Measurements from ENCODE around the gene ZNF787.
"Not testable (repeated sequence)": the region's sequence is repeated elsewhere in the genome, so short reads cannot be mapped to it uniquely, and the experiment has no call there.

Gene ZNF787

GRCh38 chr19:56119582-56119978 is 1.5 kb downstream of the ZNF787 start:
- DNase-seq: no peak

GRCh38 chr19:56118666-56119581 is 2.2 kb downstream of the ZNF787 start:
- no peak for DNase-seq

GRCh38 chr19:56117889-56118288 is 3.2 kb downstream of the ZNF787 start:
- no peak for DNase-seq

DNA sequence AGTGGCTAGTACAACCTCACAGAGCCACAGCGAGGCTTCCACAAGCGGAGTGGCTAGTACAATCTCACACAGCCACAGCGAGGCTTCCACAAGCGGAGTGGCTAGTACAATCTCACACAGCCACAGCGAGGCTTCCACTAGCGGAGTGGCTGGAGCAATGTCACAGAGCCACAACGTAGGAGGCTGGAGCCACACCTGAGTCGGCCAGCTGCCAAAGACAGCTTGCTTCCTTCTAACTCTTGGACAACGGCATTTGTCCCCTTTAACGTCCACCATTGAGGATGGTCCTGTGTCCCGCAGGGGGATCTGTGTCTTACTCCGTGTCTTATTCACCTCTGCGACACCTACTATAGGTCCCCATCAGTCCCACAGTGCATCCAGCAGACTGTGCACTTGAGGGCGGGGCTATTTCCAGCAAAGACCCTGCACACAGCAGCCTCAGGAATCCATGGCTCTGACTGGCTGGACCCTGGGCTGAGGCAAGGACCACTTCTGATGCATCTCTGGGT is 3.7 kb downstream of the ZNF787 start:
- DNase-seq: no peak

GRCh38 chr19:56116606-56117005 is 4.5 kb downstream of the ZNF787 start:
- no peak for DNase-seq

DNA sequence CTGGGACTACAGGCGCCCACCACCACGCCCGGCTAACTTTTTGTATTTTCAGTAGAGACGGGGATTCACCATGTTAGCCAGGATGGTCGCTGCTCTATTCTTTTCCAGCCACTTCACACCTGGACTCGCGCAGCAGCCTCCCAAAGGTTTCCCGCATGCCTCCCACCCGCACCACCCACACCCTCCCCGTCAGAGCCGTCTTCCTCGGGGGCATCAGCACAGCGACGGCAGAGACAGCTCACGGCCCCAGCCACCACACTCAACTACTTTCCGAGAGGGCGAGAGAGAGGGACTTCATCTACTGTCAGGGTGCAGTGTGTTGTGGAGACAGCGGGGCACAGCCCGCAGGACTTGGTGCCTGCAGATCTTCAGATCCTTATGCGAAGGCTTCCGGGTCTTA is 5.6 kb downstream of the ZNF787 start:
- no peak for DNase-seq

GRCh38 chr19:56114778-56115110 is 6.4 kb downstream of the ZNF787 start:
- DNase-seq: no peak

DNA sequence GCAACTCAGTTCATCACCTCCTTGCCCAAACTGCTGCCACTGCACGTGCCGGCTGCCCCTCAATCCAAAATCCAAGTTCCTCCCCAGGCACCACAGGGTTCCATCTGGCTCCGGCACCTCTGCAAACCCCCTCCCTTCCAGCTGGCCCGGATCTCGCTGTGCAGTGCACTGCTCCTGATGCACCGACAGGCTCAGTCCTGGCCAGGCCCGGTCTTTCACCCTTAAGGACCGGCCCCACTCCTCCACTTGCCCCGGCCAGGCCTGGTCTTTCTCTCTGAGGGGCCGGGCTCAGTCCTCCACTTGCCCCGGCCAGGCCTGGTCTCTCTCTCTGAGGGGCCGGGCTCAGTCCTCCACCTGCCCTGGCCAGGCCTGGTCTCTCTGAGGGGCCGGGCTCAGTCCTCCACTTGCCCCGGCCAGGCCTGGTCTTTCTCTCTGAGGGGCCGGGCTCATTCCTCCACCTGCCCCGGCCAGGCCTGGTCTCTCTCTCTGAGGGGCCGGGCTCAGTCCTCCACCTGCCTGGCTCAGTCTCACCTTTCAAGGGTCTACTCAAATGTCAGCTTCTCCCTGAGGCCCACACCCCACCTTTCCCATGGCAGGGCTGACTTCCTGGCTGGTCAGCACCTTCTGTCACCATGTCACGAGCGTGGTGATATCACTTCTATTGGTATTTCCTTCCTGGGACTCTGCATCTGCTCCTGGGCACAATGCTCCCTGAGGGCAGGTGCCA is 6.9 kb downstream of the ZNF787 start:
- no peak for DNase-seq

GRCh38 chr19:56113074-56113632 is 7.9 kb downstream of the ZNF787 start:
- DNase-seq: no peak

GRCh38 chr19:56112313-56112709 is 8.8 kb downstream of the ZNF787 start:
- no peak for DNase-seq

- DNase-seq: no peak
Observed at GRCh38 chr19:56111601-56112312, 9.3 kb downstream of the ZNF787 start.

DNA sequence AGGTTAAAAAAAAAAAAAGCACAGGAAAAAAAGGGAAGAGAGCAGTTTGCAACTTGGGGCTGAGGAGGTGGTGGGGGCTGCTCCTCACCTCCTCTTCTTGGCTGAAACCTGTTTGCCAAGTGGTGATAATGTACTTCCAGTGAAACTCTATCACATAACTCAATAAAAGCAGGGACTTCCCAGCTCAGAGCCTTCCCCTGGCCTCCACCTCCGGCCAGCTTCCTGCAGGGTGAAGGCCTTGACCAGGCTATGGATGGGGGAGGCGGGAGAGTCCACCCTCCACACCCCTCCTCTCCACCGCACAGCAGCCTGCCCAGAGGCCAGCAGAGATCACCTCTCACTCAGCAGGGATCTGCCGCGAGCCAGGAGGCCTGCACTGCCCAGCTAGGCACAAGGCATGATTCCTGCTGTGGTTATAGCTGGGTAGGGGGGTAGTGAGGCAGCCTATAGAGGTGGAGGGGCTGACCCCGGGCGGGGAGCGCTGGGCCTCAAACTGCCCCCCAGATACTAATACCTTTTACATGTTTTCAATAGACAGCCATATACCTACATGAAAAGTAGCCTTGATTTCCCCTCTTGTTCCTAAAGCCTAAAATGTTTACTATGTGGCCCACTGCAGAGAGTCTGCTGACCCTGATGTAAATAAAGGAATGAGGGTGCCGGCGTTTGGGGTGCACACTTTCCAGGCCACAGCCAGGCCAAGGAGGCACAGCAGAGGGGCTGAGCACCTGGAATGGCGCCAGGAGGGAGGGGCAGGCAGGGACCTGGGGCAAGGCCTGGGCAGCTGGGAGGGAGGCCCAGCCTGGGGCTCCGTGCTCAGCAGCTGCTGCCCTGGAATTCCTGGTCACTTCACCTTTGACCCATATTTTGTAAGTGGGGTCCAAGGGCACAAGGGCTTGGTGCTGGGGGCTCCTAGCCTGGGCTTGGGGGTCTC is 10.3 kb downstream of the ZNF787 start:
- no peak for DNase-seq

- DNase-seq: no peak
Observed at GRCh38 chr19:56109226-56109625, 11.9 kb downstream of the ZNF787 start.

DNA sequence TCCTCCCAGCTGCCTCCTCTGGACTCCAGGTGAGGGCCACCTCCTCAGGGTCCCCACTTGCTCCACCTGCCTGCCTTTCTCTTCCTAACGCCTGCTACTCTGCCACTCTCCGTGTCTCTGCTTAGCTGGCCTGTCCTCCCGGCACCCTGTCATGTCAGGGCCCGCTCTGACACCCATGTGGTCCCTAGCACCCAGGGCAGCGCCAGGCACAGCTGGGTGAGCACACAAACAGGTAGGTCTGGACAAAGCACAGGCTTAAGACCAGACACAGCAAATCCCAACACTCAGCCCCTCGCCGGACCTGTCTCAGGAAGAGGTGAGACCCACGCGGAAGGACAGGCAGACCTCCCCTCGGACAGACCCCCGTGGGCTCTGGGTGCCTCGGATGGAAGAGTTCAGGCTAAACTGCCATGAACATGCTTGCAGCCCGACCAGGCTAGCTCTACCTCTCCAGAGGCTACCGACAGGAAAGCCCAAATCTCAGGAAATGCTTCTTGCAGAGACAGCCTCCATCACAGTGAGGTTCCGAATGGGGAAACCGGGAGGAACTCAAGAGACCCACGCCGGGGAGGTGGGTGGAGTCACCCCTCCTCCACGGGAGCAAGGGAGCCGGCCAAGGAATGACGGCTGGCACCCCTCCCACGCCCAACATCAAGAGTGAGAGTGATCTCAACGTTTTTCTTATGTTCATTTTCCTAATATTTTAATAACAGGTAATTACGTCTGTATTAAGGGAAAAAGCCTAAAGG is 12.5 kb downstream of the ZNF787 start:
- DNase-seq: no peak

DNA sequence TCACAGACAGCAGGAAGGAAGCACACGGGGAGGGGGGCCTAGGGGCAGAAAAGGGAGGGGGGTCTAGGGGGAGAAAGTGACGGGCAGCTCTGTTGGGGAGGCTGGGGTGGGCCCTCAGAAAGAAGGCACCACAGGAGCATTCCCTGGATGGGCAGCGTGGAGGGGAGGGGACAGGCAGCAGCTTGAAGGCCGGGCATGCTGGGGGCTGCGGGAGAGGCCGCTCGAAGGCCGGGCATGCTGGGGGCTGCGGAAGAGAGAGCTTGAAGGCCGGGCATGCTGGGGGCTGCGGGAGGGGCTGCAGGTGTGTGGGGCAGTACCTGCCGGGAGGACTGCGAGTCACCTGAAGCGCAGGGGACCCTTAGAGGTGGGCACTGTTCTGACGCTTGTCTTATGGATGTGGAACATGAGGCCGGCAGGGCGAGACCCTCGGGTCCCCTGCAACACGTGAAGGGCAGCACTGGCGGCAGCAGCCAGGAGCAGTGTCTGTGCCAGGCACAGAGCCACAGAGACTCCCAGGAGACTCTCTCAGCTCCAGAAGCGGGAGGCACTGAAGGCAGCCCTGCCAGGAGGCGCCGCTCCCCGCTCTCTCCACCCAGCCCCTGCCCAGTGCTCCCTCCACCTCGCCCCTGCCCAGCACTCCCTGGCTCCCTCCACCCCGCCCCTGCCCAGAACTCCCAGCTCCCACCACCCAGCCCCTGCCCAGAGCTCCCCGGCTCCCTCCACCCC is 13.3 kb downstream of the ZNF787 start:
- no peak for DNase-seq

- DNase-seq: no peak
Observed at GRCh38 chr19:56106993-56107392, 14.1 kb downstream of the ZNF787 start.

DNA sequence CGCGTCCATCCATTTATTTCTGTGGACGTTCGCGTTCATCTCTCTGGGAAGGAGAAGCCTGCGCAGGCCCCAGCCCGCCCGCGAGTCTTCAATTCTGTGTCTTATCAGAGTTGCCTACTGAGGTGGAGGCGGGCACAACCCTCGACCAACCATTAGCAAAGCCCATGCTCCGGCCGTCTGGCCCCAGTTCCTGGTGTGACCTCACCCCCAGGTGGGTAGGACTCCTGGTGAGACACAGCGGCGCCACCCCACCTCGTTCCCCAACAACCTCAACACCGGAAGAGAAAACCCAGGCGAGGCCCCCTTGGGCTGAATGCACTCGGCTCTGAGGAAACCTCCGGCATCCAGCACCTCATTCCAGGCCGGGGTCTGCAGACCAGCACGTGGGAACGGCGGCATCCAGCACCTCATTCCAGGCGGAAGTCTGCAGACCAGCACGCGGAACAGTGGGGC is 14.7 kb downstream of the ZNF787 start:
- no peak for DNase-seq

GRCh38 chr19:56105831-56106396 is 15.2 kb downstream of the ZNF787 start:
- DNase-seq: not testable (repeated sequence)

DNA sequence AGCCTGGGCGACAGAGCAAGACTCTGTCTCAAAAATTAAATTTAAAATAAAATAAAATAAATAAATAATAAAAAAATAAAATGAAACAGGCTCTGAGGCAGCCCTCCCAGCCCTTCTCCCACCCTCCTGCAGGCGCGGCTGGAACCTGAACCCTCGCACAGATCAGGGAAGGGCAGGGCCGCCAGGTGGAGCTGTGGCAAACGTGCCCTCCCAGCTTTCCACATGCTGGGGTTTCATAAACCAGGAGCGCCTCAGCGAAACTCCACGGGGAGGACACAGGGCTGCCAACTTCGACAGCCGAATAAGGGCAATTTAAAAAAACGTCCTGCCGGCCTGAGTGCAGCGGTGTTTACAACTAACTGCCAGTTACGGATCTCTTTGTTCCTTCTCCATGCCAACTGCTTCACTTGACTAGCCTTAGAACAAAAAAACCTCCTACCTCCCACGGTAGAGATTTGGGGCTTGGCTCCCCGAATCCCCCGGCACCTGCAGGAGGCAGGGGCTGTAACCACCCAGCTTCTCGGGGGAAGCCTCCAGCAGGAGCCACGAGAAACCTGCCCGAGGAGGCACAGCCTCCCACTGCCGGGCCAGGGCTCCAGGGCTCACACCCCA is 15.9 kb downstream of the ZNF787 start:
- DNase-seq: peak; percentile 17

DNA sequence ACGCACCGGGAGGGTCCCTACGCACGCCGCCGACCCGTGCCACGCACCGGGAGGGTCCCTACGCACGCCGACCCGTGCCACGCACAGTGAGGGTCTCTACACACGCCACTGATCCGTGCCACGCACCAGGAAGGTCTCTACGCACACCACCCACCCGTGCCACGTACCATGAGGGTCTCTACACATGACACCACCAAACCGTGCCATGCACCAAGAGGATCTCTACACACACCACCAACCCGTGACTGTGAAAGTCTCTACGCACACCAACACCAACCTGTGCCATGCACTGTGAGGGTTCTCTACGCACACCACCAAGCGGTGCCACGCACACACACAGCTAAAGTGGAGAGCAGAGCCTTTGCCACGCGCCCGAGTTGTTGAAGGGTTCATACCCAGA is 16.7 kb downstream of the ZNF787 start:
- DNase-seq: no peak

All from NCI-H1092 treated with DMSO at 0.1 percent for 48 hours (cell line).